Caco-2 (cell line): ENCODE data around the gene TAS2R20. TPM values are rescaled to one million over a fixed set of nuclear protein-coding genes. Genes with fewer than 3 reads are reported as not detected.

Experiments
- BruUV-seq: library from RNA; stranded (reverse); fragments of 400-500 nt; replicated peaks from 2 replicates; lab custom pipeline; 2021; lab: Mats Ljungman, UMichigan
- CTCF ChIA-PET: fragments of 300-600 bp; sonication (Branson Sonifier 250); formaldehyde crosslinking; loops from one replicate; lab custom pipeline; 2022; ENCODE audit warnings: antibody characterized with exemption; lab: Charles Lee
- POLR2A ChIA-PET: fragments of 300-600 bp; sonication (Branson Sonifier 250); formaldehyde crosslinking; loops from one replicate; lab custom pipeline; 2022; ENCODE audit warnings: antibody characterized with exemption; lab: Charles Lee
- DNase-seq, 2 experiments: peaks; one replicate each; pipeline versions ENCODE4 v3.0.0 to v3.0.0-alpha.2; 2020 to 2022
- H3K27me3 ChIP-seq: replicated peaks from 2 replicates; pipeline ENCODE4 v1.6.0; 2011; ENCODE audit warnings: low read length; ENCODE audit not compliant: control insufficient read depth, insufficient read depth
- H3K36me3 ChIP-seq: 2 replicates; pipeline ENCODE4 v1.5.1; 2011; ENCODE audit warnings: low read length; ENCODE audit not compliant: control insufficient read depth, insufficient read depth
- H3K4me1 ChIP-seq: fragments of 250-450 bp; sonication (Bioruptor Pico); 2 replicates; pipeline ENCODE4 v1.5.1; 2020; ENCODE audit warnings: mild to moderate bottlenecking
- H3K4me3 ChIP-seq: 2 replicates; pipeline ENCODE4 v1.5.1; 2011; ENCODE audit warnings: low read depth, mild to moderate bottlenecking, control low read depth, low read length
- H3K9me3 ChIP-seq: fragments of 250-450 bp; sonication (Bioruptor Pico); 2 replicates; pipeline ENCODE4 v1.5.1; 2020; ENCODE audit warnings: mild to moderate bottlenecking, moderate library complexity
- H3K27ac Mint-ChIP-seq: one replicate; pipeline ENCODE4 v1.8.0; 2022; ENCODE audit warnings: mixed read lengths; ENCODE audit not compliant: unreplicated experiment
- H3K27me3 Mint-ChIP-seq: one replicate; pipeline ENCODE4 v1.8.0; 2022; ENCODE audit warnings: mixed read lengths; ENCODE audit not compliant: insufficient read depth, unreplicated experiment
- H3K36me3 Mint-ChIP-seq: one replicate; pipeline ENCODE4 v1.8.0; 2022; ENCODE audit warnings: mild to moderate bottlenecking, mixed read lengths; ENCODE audit not compliant: insufficient read depth, unreplicated experiment
- H3K4me1 Mint-ChIP-seq: one replicate; pipeline ENCODE4 v1.8.0; 2022; ENCODE audit warnings: low read depth, mixed read lengths; ENCODE audit not compliant: unreplicated experiment
- H3K4me3 Mint-ChIP-seq: one replicate; pipeline ENCODE4 v1.8.0; 2022; ENCODE audit warnings: mild to moderate bottlenecking, moderate library complexity, mixed read lengths; ENCODE audit not compliant: unreplicated experiment
- H3K9me3 Mint-ChIP-seq: one replicate; pipeline ENCODE4 v1.8.0; 2022; ENCODE audit warnings: mixed read lengths; ENCODE audit not compliant: unreplicated experiment
- CTCF ChIP-seq, 2 experiments: fragments of 200-600 bp in 1 of 2; IDR thresholded peaks; 1 replicate in 1 of 2; 2 replicates in 1 of 2; pipeline versions ENCODE4 v1.5.1 to v1.8.0; 2011 to 2022; ENCODE audit warnings: antibody characterized with exemption in 1 of 2, control low read depth in 1 of 2, inconsistent platforms in 1 of 2, low read depth in 1 of 2, low read length in 1 of 2, mild to moderate bottlenecking in 1 of 2, moderate library complexity in 1 of 2; ENCODE audit not compliant: insufficient read depth in 1 of 2, severe bottlenecking in 1 of 2, unreplicated experiment in 1 of 2
- intact Hi-C: fragments of 100-400 bp; cut with micrococcal nuclease; formaldehyde crosslinking; loops from one replicate; pipeline ENCODE4 v1.10.0; 2022; ENCODE audit not compliant: unreplicated experiment
- total RNA-seq: library from RNA; stranded (reverse); gene quantifications from 2 replicates; pipeline ENCODE4 v1.2.3, GENCODE V29; 2022

Gene TAS2R20
- total RNA-seq, 1 experiment from 2014 or later, result 2.2 TPM

- TF ChIP-seq CTCF (IDR thresholded peaks at IDR 0.05; ENCODE audit: insufficient read depth in 1 of 2, low read depth in 1 of 2, low read length in 1 of 2, severe bottlenecking in 1 of 2, unreplicated experiment in 1 of 2), result peak; percentile 36 to 45
- no peak overlapping the region for H3K4me3 ChIP-seq
- intact Hi-C loops, result no loop called here
- Mint-ChIP-seq H3K4me1 (no peaks in the 10 kb centered on the region), H3K27ac (no peak overlapping the region), H3K27me3 (no peaks in the 10 kb centered on the region), H3K9me3 (peaks cover 12% of the 10 kb centered on the region), H3K36me3 (peaks cover 21% of the 10 kb centered on the region), H3K4me3 (no peak overlapping the region)
- BruUV-seq, result no TSS peak
- H3K4me1 ChIP-seq, result no peaks in the 10 kb centered on the region
- POLR2A ChIA-PET, result interaction anchor here (0.5 kb wide), 1 partner anchor 1761 kb away, joined by 7 read pairs; no protein-coding TSS in a partner anchor
- H3K9me3 ChIP-seq, result no peaks in the 10 kb centered on the region
- peaks cover 3% of the 10 kb centered on the region for H3K36me3 ChIP-seq
- CTCF ChIA-PET, result interaction anchor here (1.2 to 1.6 kb wide), 2 partner anchors 134 to 173 kb away, joined by 4 to 6 read pairs; no protein-coding TSS in a partner anchor
- DNase-seq, result peak in 1 of 2 experiments; percentile 58
- H3K27me3 ChIP-seq, result no peaks in the 10 kb centered on the region
Observed at GRCh38 chr12:11026118-11026517, 28.0 kb upstream of the TAS2R20 start.

DNA sequence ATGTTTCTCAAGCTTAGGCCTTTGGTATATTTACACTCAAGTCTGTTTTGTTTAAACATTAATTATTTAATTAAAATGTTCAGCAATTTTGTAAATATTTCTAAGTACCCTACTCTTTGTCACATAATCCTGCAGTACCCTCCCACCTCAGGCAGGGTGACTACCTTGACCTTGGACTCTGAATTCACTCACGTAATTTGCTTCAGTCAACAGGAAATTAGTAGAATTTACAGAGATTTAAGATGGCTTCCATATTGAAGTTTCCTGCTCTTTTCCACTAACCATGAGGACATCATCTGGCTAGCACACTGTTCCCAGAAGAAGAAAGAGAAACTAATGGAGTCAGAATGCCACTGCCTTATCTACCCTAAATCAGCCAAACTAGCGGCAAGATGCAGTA, 25.3 kb upstream of the TAS2R20 start:
- Mint-ChIP-seq H3K36me3 (peaks cover 15% of the 10 kb centered on the region), H3K9me3 (peaks cover 12% of the 10 kb centered on the region), H3K4me1 (no peaks in the 10 kb centered on the region), H3K27me3 (no peaks in the 10 kb centered on the region), H3K4me3 (no peak overlapping the region), H3K27ac (no peak overlapping the region)
- BruUV-seq, result no TSS peak
- Histone ChIP-seq H3K4me3 (no peak overlapping the region), H3K4me1 (no peaks in the 10 kb centered on the region), H3K27me3 (no peaks in the 10 kb centered on the region), H3K9me3 (no peaks in the 10 kb centered on the region), H3K36me3 (peaks cover 5% of the 10 kb centered on the region)
- ChIA-PET POLR2A (no interaction called here), CTCF (no interaction called here)
- intact Hi-C loops, result no loop called here
- no peak for TF ChIP-seq CTCF (IDR thresholded peaks at IDR 0.05; ENCODE audit: insufficient read depth in 1 of 2, low read depth in 1 of 2, low read length in 1 of 2, severe bottlenecking in 1 of 2, unreplicated experiment in 1 of 2)
- no peak for DNase-seq

DNA sequence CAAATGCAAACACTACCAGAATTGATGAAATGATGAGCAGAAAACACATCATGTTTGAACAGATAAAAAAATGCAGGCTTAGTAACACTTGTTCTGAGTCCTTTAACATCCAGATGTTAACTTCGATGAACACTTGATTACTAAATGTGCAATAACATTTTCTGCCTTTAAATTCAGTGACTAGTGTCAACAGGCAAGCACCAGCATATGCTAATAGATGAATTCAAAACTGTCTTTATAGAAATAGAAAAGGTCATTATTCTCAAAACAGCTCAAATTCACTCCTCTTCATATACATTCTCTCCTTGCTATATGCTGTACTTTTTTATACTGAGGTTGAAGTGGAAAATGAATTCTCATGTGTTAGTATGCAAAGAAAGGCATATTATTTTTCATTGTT, 24.4 kb upstream of the TAS2R20 start, which contains the start of gene TAS2R19:
TAS2R19 (minus strand) TSS at position 101 of the 400 bp plus-strand sequence; CDS start at position 52, 49 bp downstream.
- Mint-ChIP-seq H3K36me3 (peaks cover 11% of the 10 kb centered on the region), H3K27me3 (no peaks in the 10 kb centered on the region), H3K4me3 (no peak within 1 kb of the TSS), H3K27ac (no peak within 1 kb of the TSS), H3K9me3 (peaks cover 12% of the 10 kb centered on the region), H3K4me1 (no peaks in the 10 kb centered on the region)
- intact Hi-C loops, result no loop called here
- no peaks in the 10 kb centered on the region for H3K4me1 ChIP-seq
- BruUV-seq, result no TSS peak
- no peaks in the 10 kb centered on the region for H3K9me3 ChIP-seq
- TF ChIP-seq CTCF (IDR thresholded peaks at IDR 0.05; ENCODE audit: insufficient read depth in 1 of 2, low read depth in 1 of 2, low read length in 1 of 2, severe bottlenecking in 1 of 2, unreplicated experiment in 1 of 2), result no peak
- no peak within 1 kb of the TSS for H3K4me3 ChIP-seq
- ChIA-PET POLR2A (no interaction called here), CTCF (no interaction called here)
- no peaks in the 10 kb centered on the region for H3K27me3 ChIP-seq
- H3K36me3 ChIP-seq, result peaks cover 2% of the 10 kb centered on the region; the same call in 1 of the 2 replicates
- DNase-seq, result no peak
